ENCODE measurements around the gene LDAF1.

GRCh38 chr16:21116148-21116693 lies 42.3 kb upstream of the LDAF1 start:
- TF ChIP-seq TOX (CRISPR knock-in tag; IDR thresholded peaks at IDR 0.05; ENCODE audit: borderline replicate concordance) (no peak), RARB (CRISPR knock-in tag; IDR thresholded peaks at IDR 0.05) (no peak), ZNF565 (CRISPR knock-in tag; conservative IDR thresholded peaks at IDR 0.05; ENCODE audit: low read depth) (no peak), ARNTL (CRISPR knock-in tag; IDR thresholded peaks at IDR 0.05; ENCODE audit: borderline replicate concordance, low read depth) (no peak)
- TF ChIP-seq, protein P1, sequence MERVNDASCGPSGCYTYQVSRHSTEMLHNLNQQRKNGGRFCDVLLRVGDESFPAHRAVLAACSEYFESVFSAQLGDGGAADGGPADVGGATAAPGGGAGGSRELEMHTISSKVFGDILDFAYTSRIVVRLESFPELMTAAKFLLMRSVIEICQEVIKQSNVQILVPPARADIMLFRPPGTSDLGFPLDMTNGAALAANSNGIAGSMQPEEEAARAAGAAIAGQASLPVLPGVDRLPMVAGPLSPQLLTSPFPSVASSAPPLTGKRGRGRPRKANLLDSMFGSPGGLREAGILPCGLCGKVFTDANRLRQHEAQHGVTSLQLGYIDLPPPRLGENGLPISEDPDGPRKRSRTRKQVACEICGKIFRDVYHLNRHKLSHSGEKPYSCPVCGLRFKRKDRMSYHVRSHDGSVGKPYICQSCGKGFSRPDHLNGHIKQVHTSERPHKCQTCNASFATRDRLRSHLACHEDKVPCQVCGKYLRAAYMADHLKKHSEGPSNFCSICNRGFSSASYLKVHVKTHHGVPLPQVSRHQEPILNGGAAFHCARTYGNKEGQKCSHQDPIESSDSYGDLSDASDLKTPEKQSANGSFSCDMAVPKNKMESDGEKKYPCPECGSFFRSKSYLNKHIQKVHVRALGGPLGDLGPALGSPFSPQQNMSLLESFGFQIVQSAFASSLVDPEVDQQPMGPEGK (CRISPR knock-in tag; IDR thresholded peaks at IDR 0.05; ENCODE audit: borderline replicate concordance): no peak
- TF ChIP-seq, protein P2, sequence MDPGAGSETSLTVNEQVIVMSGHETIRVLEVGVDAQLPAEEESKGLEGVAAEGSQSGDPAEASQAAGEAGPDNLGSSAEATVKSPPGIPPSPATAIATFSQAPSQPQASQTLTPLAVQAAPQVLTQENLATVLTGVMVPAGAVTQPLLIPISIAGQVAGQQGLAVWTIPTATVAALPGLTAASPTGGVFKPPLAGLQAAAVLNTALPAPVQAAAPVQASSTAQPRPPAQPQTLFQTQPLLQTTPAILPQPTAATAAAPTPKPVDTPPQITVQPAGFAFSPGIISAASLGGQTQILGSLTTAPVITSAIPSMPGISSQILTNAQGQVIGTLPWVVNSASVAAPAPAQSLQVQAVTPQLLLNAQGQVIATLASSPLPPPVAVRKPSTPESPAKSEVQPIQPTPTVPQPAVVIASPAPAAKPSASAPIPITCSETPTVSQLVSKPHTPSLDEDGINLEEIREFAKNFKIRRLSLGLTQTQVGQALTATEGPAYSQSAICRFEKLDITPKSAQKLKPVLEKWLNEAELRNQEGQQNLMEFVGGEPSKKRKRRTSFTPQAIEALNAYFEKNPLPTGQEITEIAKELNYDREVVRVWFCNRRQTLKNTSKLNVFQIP (CRISPR knock-in tag; IDR thresholded peaks at IDR 0.05; ENCODE audit: borderline replicate concordance, low read depth): no peak
